HepG2 (cell line): ENCODE measurements around the gene HMCN1.

Experiments used
- BRCA1 ChIP-seq: sonication (generic); formaldehyde crosslinking; IDR thresholded peaks from 2 replicates; pipeline ENCODE4 v1.4.0; 2020; ENCODE audit warnings: missing genetic modification reagents
- EP300 ChIP-seq, 3 experiments: sonication (generic) in 1 of 3; formaldehyde crosslinking in 1 of 3; IDR thresholded peaks; 2 replicates each; pipeline versions ENCODE4 v1.5.1 to v1.6.1; 2011 to 2020; ENCODE audit warnings: low read depth in 2 of 3, low read length in 2 of 3, borderline replicate concordance in 1 of 3, improper control_type of control experiment in 1 of 3, mild to moderate bottlenecking in 1 of 3, missing genetic modification reagents in 1 of 3, moderate library complexity in 1 of 3
- REPIN1 ChIP-seq: sonication (generic); formaldehyde crosslinking; IDR thresholded peaks from 2 replicates; pipeline ENCODE4 v1.8.0; 2022; ENCODE audit warnings: missing genetic modification reagents, low read depth, mild to moderate bottlenecking, borderline replicate concordance
- REXO4 ChIP-seq: sonication (generic); formaldehyde crosslinking; IDR thresholded peaks from 2 replicates; pipeline ENCODE4 v1.8.0; 2022; ENCODE audit warnings: missing genetic modification reagents, mild to moderate bottlenecking, borderline replicate concordance
- SAFB2 ChIP-seq: sonication (generic); formaldehyde crosslinking; IDR thresholded peaks from 2 replicates; pipeline ENCODE4 v1.5.1; 2020; ENCODE audit warnings: missing genetic modification reagents, low read depth, mild to moderate bottlenecking, borderline replicate concordance
- SP5 ChIP-seq: IDR thresholded peaks from 2 replicates; pipeline ENCODE4 v1.6.1; 2016; ENCODE audit warnings: low read depth, borderline replicate concordance
- ZBTB33 ChIP-seq: sonication (generic); formaldehyde crosslinking; IDR thresholded peaks from 2 replicates; pipeline ENCODE4 v1.4.0; 2020; ENCODE audit warnings: missing genetic modification reagents
- ZFP36 ChIP-seq: fragments of 150-350 bp; IDR thresholded peaks from 2 replicates; pipeline ENCODE4 v1.6.1; 2018; ENCODE audit warnings: borderline replicate concordance, low read length, low read depth; ENCODE audit not compliant: partially characterized antibody
- ZNF780A ChIP-seq: sonication (generic); formaldehyde crosslinking; IDR thresholded peaks from 2 replicates; pipeline ENCODE4 v1.8.0; 2022; ENCODE audit warnings: mild to moderate bottlenecking, missing genetic modification reagents, moderate library complexity

- TF ChIP-seq EP300 (IDR thresholded peaks at IDR 0.05; ENCODE audit: low read depth in 2 of 2, low read length in 2 of 2): no peak
- no peak for TF ChIP-seq EP300 (CRISPR knock-in tag; IDR thresholded peaks at IDR 0.05; ENCODE audit: borderline replicate concordance)
- TF ChIP-seq ZBTB33 (CRISPR knock-in tag): no peak
- TF ChIP-seq BRCA1: no peak
- no peak for TF ChIP-seq SP5 (CRISPR knock-in tag)
- TF ChIP-seq SAFB2 (CRISPR knock-in tag): no peak
- no peak for TF ChIP-seq ZFP36
- no peak for TF ChIP-seq REXO4 (CRISPR knock-in tag)
- no peak for TF ChIP-seq REPIN1 (CRISPR knock-in tag)
- no peak for TF ChIP-seq ZNF780A
Observed at GRCh38 chr1:185912504-185912903, 178.3 kb downstream of the HMCN1 start.
